Astrocyte (in vitro differentiated cells and primary cell): ENCODE results near the gene TMA16.
"Not testable (repeated sequence)": the region's sequence is repeated elsewhere in the genome, so short reads cannot be mapped to it uniquely, and the experiment has no call there.

Experiments
- EZH2 ChIP-seq: IDR thresholded peaks from 2 replicates; pipeline ENCODE4 v1.6.1; 2012; ENCODE audit warnings: mild to moderate bottlenecking, low read length, inconsistent platforms; ENCODE audit not compliant: insufficient read depth
- TF ChIP-seq, protein P1 (sequence below): IDR thresholded peaks from 2 replicates; pipeline ENCODE4 v1.5.1; 2011; ENCODE audit warnings: low read depth, mild to moderate bottlenecking, inconsistent platforms, low read length, moderate library complexity; ENCODE audit not compliant: insufficient read depth

- not testable (repeated sequence) for TF ChIP-seq EZH2
- TF ChIP-seq, protein P1, sequence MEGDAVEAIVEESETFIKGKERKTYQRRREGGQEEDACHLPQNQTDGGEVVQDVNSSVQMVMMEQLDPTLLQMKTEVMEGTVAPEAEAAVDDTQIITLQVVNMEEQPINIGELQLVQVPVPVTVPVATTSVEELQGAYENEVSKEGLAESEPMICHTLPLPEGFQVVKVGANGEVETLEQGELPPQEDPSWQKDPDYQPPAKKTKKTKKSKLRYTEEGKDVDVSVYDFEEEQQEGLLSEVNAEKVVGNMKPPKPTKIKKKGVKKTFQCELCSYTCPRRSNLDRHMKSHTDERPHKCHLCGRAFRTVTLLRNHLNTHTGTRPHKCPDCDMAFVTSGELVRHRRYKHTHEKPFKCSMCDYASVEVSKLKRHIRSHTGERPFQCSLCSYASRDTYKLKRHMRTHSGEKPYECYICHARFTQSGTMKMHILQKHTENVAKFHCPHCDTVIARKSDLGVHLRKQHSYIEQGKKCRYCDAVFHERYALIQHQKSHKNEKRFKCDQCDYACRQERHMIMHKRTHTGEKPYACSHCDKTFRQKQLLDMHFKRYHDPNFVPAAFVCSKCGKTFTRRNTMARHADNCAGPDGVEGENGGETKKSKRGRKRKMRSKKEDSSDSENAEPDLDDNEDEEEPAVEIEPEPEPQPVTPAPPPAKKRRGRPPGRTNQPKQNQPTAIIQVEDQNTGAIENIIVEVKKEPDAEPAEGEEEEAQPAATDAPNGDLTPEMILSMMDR, result not testable (repeated sequence)
Observed at GRCh38 chr4:163538820-163539219, 44.3 kb downstream of the TMA16 start.
